SK-N-SH treated with all-trans-retinoic acid at 6 μM for 48 hours (cell line): ENCODE measurements around the gene PPIL1.

Experiments
- ATAC-seq: fragments of 200-7000 bp; cut with Tn5 transposase; 3 replicates; pipeline ENCODE4 v1.9.1; 2020; ENCODE audit warnings: mild to moderate bottlenecking, moderate library complexity
- ARNTL ChIP-seq: fragments of 450-650 bp; formaldehyde crosslinking; IDR thresholded peaks from 2 replicates; pipeline ENCODE4 v1.5.0; 2020; ENCODE audit warnings: low read depth, mild to moderate bottlenecking, moderate library complexity, borderline replicate concordance
- BACH2 ChIP-seq: fragments of 250-450 bp; sonication (Bioruptor Pico); IDR thresholded peaks from 2 replicates; pipeline ENCODE4 v1.9.0; 2021; ENCODE audit warnings: mild to moderate bottlenecking, borderline replicate concordance
- CSDC2 ChIP-seq: fragments of 250-450 bp; sonication (Bioruptor Pico); IDR thresholded peaks from 2 replicates; pipeline ENCODE4 v1.5.0; 2020; ENCODE audit warnings: mild to moderate bottlenecking, moderate library complexity
- ESRRG ChIP-seq: fragments of 250-450 bp; sonication (Bioruptor Pico); IDR thresholded peaks from 2 replicates; pipeline ENCODE4 v1.6.1; 2021; ENCODE audit warnings: mild to moderate bottlenecking
- GLIS3 ChIP-seq: fragments of 250-450 bp; sonication (Bioruptor Pico); IDR thresholded peaks from 2 replicates; pipeline ENCODE4 v1.5.0; 2020; ENCODE audit warnings: mild to moderate bottlenecking, moderate library complexity
- ISL1 ChIP-seq: fragments of 250-450 bp; sonication (Bioruptor Pico); IDR thresholded peaks from 2 replicates; pipeline ENCODE4 v2.1.2; 2022; ENCODE audit warnings: mild to moderate bottlenecking, moderate library complexity
- OSR1 ChIP-seq: fragments of 250-450 bp; sonication (Bioruptor Pico); IDR thresholded peaks from 2 replicates; pipeline ENCODE4 v1.8.0; 2022; ENCODE audit warnings: moderate library complexity, mild to moderate bottlenecking, inconsistent platforms
- RARB ChIP-seq: fragments of 250-450 bp; sonication (Bioruptor Pico); IDR thresholded peaks from 2 replicates; pipeline ENCODE4 v1.8.0; 2021; ENCODE audit warnings: mild to moderate bottlenecking, moderate library complexity
- SNAI2 ChIP-seq: fragments of 250-450 bp; sonication (Bioruptor Pico); IDR thresholded peaks from 2 replicates; pipeline ENCODE4 v1.5.0; 2020; ENCODE audit warnings: mild to moderate bottlenecking, moderate library complexity
- TCF4 ChIP-seq: fragments of 250-450 bp; sonication (Bioruptor Pico); IDR thresholded peaks from 2 replicates; pipeline ENCODE4 v1.8.0; 2021; ENCODE audit warnings: mild to moderate bottlenecking, moderate library complexity, borderline replicate concordance
- TOX ChIP-seq: fragments of 250-450 bp; sonication (Bioruptor Pico); IDR thresholded peaks from 2 replicates; pipeline ENCODE4 v1.8.0; 2021; ENCODE audit warnings: mild to moderate bottlenecking, moderate library complexity, borderline replicate concordance
- ZC3H10 ChIP-seq: fragments of 250-450 bp; sonication (Bioruptor Pico); IDR thresholded peaks from 2 replicates; pipeline ENCODE4 v1.5.1; 2021; ENCODE audit warnings: mild to moderate bottlenecking, moderate library complexity
- ZFP3 ChIP-seq: fragments of 250-450 bp; sonication (Bioruptor Pico); IDR thresholded peaks from 2 replicates; pipeline ENCODE4 v1.5.0; 2020; ENCODE audit warnings: mild to moderate bottlenecking, moderate library complexity
- ZFP30 ChIP-seq: fragments of 450-650 bp; formaldehyde crosslinking; IDR thresholded peaks from 2 replicates; pipeline ENCODE4 v1.5.0; 2022; ENCODE audit warnings: mild to moderate bottlenecking, moderate library complexity
- ZNF565 ChIP-seq: fragments of 450-650 bp; formaldehyde crosslinking; conservative IDR thresholded peaks from 2 replicates; pipeline ENCODE4 v1.5.0; 2020; ENCODE audit warnings: low read depth, mild to moderate bottlenecking, moderate library complexity
- ZNF70 ChIP-seq: fragments of 450-650 bp; formaldehyde crosslinking; IDR thresholded peaks from 2 replicates; pipeline ENCODE4 v1.5.0; 2020; ENCODE audit warnings: mild to moderate bottlenecking, moderate library complexity
- TF ChIP-seq, protein P1 (sequence below): fragments of 250-450 bp; sonication (Bioruptor Pico); IDR thresholded peaks from 2 replicates; pipeline ENCODE4 v1.5.1; 2020; ENCODE audit warnings: low read depth, mild to moderate bottlenecking, moderate library complexity
- TF ChIP-seq, protein P2 (sequence below): fragments of 250-450 bp; sonication (Bioruptor Pico); IDR thresholded peaks from 2 replicates; pipeline ENCODE4 v1.8.0; 2021; ENCODE audit warnings: low read depth, mild to moderate bottlenecking, moderate library complexity, borderline replicate concordance
- TF ChIP-seq, protein P3 (sequence below): fragments of 250-450 bp; sonication (Bioruptor Pico); IDR thresholded peaks from 2 replicates; pipeline ENCODE4 v1.8.0; 2020; ENCODE audit warnings: mild to moderate bottlenecking, moderate library complexity, borderline replicate concordance

PPIL1 gene

DNA sequence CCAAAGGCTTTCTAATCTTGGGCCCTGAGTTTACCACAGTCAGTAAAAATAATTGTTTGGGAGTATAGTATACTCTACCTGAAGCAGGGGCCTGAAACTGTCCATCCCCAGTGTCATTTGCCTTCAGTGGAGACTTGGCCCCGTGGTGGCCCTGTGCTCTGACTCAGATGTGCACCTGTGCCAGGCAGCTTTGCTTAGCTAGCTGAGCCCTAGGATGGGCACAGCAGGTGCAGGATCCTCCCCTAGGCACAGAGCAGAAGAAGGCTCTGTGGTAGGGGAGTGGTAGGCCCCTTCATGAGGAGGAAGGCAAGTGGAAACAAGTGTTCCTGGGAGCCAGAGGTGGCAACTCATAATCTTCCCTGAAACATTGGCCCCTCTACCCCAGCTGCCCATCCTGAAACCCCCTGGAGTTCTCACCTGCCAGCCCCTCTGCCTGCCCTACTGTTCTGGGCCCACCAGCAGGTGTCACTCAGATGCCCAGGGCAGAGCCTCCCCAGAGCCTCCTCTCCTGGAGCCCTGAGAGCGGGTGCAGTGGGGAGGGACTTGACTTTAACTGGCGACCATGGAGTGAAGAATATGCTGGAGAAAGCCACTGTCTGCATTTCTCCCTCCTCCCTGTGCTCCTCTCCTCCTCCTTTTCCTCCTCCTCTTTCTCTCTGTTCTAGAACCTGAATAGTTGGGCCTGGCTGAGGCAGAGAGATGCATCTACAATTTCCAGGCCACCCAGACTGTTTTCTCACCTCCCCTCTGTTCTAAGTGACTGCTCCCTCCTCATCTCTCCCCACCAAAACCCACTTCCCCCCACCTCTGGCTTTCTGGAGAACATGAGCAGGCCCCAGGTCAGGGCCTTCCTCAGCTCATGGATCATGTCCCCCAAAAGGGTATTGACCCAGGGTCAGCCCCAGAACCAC, 38.2 kb downstream of the PPIL1 start:
- no peak for ATAC-seq
- TF ChIP-seq TCF4 (CRISPR knock-in tag) = no peak
- no peak for TF ChIP-seq TOX (CRISPR knock-in tag)
- no peak for TF ChIP-seq ZC3H10 (CRISPR knock-in tag)
- TF ChIP-seq, protein P1, sequence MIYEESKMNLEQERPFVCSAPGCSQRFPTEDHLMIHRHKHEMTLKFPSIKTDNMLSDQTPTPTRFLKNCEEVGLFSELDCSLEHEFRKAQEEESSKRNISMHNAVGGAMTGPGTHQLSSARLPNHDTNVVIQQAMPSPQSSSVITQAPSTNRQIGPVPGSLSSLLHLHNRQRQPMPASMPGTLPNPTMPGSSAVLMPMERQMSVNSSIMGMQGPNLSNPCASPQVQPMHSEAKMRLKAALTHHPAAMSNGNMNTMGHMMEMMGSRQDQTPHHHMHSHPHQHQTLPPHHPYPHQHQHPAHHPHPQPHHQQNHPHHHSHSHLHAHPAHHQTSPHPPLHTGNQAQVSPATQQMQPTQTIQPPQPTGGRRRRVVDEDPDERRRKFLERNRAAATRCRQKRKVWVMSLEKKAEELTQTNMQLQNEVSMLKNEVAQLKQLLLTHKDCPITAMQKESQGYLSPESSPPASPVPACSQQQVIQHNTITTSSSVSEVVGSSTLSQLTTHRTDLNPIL (CRISPR knock-in tag) = no peak
- no peak for TF ChIP-seq ZFP30 (CRISPR knock-in tag)
- TF ChIP-seq ZFP3 (CRISPR knock-in tag) = no peak
- no peak for TF ChIP-seq ESRRG (CRISPR knock-in tag)
- TF ChIP-seq, protein P2, sequence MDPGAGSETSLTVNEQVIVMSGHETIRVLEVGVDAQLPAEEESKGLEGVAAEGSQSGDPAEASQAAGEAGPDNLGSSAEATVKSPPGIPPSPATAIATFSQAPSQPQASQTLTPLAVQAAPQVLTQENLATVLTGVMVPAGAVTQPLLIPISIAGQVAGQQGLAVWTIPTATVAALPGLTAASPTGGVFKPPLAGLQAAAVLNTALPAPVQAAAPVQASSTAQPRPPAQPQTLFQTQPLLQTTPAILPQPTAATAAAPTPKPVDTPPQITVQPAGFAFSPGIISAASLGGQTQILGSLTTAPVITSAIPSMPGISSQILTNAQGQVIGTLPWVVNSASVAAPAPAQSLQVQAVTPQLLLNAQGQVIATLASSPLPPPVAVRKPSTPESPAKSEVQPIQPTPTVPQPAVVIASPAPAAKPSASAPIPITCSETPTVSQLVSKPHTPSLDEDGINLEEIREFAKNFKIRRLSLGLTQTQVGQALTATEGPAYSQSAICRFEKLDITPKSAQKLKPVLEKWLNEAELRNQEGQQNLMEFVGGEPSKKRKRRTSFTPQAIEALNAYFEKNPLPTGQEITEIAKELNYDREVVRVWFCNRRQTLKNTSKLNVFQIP (CRISPR knock-in tag) = no peak

DNA sequence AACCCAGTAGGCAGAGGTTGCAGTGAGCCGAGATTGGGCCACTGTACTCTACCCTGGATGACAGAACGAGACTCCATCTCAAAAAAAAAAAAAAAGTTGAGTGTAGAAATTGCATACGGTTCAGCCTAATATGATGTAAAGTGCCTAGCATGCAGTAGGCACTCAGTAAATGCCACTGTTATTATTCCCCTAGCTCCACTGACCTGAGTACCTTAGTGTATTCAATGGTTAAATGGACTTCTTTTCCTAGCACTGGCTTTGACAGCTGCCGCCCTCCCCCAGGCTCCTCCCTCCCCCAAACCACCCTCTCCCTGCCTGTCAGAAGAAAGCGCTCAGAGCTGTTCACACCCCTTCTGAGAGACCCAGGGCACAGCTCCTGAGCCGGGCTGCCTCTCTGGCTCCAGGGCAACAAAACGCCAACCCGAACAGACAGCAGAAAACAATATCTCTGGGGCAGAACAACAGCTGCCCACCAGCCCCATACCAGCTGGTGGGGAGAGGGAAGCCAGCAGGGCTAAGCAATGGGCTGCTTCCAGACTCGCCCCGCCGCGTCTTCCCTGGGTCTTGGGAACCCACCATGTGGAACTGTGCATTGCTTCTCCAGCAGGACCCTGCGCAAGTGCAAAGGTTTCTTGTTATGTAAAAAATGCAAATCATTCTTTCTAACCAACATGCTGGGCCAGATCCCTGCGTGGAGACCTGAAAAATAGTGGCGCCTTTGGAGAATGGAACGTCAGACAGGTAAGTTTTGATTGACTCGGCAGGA, 39.8 kb downstream of the PPIL1 start:
- no peak for ATAC-seq

DNA sequence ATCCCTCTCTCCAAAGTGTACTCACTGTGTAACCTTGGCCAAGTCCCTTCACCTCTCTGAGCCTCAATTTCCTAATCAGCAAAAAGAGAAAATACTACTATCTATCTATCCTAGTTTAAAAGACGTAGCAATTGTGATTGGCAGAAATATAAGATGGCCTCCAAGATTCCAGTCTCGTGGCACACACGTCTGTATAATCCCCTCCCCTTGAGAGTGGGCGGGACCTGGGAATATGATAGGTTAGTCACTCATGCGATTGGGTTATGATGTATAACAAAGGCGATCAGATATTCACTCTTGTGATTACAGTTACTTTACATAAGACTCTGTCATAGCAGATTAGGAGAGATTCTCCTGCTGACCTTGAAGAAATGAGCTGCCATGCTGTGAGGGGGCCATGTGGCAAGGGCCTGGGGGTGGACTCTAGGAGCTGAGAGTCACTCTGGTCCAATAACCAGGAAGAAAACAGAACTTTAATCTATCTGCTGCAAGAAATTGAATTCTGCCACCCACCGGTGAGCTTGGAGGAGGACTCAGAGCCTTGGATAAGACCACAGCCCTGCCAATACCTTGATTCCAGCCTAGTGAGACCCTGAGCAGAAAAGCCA, 41.3 kb downstream of the PPIL1 start:
- ATAC-seq = no peak
- TF ChIP-seq RARB (CRISPR knock-in tag) (no peak), GLIS3 (CRISPR knock-in tag) (no peak), CSDC2 (no peak), OSR1 (CRISPR knock-in tag) (no peak), ZNF565 (CRISPR knock-in tag) (no peak), ZFP3 (CRISPR knock-in tag) (no peak), ARNTL (CRISPR knock-in tag) (no peak), ESRRG (CRISPR knock-in tag) (no peak), BACH2 (CRISPR knock-in tag) (no peak), ISL1 (CRISPR knock-in tag) (no peak), ZC3H10 (CRISPR knock-in tag) (no peak), SNAI2 (CRISPR knock-in tag) (no peak)
- TF ChIP-seq, protein P3, sequence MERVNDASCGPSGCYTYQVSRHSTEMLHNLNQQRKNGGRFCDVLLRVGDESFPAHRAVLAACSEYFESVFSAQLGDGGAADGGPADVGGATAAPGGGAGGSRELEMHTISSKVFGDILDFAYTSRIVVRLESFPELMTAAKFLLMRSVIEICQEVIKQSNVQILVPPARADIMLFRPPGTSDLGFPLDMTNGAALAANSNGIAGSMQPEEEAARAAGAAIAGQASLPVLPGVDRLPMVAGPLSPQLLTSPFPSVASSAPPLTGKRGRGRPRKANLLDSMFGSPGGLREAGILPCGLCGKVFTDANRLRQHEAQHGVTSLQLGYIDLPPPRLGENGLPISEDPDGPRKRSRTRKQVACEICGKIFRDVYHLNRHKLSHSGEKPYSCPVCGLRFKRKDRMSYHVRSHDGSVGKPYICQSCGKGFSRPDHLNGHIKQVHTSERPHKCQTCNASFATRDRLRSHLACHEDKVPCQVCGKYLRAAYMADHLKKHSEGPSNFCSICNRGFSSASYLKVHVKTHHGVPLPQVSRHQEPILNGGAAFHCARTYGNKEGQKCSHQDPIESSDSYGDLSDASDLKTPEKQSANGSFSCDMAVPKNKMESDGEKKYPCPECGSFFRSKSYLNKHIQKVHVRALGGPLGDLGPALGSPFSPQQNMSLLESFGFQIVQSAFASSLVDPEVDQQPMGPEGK (CRISPR knock-in tag) = no peak
- TF ChIP-seq, protein P2 (CRISPR knock-in tag) = no peak
- TF ChIP-seq, all 23 proteins: peak for 0

More for the DNA sequence above, 39.8 kb downstream of the PPIL1 start:
- TF ChIP-seq, protein P3 (CRISPR knock-in tag) = no peak
- TF ChIP-seq ZFP3 (CRISPR knock-in tag) = no peak
- no peak for TF ChIP-seq ZNF70 (CRISPR knock-in tag)
